ENCODE measurements around the gene OSBP2.

DNA sequence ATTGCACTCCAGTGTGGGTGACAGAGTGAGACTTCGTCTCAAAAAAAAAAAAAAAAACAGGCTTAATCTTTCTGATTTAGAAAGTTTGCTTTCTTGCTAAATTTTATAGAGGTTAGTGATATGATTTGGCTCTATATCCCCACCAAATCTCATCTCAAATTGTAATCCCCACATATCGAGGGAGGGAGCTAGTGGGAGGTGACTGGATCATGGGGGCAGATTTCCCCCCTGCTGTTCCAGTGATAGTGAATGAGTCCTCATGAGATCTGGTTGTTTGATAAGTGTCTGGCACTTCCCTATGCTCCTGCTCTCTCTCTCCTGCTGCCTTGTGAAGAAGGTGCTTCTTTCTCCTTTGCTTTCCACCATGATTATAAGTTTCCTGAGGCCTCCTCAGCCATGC lies 90.9 kb downstream of the OSBP2 start:
- TF ChIP-seq, protein P1, sequence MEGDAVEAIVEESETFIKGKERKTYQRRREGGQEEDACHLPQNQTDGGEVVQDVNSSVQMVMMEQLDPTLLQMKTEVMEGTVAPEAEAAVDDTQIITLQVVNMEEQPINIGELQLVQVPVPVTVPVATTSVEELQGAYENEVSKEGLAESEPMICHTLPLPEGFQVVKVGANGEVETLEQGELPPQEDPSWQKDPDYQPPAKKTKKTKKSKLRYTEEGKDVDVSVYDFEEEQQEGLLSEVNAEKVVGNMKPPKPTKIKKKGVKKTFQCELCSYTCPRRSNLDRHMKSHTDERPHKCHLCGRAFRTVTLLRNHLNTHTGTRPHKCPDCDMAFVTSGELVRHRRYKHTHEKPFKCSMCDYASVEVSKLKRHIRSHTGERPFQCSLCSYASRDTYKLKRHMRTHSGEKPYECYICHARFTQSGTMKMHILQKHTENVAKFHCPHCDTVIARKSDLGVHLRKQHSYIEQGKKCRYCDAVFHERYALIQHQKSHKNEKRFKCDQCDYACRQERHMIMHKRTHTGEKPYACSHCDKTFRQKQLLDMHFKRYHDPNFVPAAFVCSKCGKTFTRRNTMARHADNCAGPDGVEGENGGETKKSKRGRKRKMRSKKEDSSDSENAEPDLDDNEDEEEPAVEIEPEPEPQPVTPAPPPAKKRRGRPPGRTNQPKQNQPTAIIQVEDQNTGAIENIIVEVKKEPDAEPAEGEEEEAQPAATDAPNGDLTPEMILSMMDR (IDR thresholded peaks at IDR 0.05) = no peak
- TF ChIP-seq POLR2A (IDR thresholded peaks at IDR 0.05) = no peak

All from testis (tissue), 2 donors.